ENCODE results near the gene TAF4. TPM values are rescaled to one million over a fixed set of nuclear protein-coding genes. Genes with fewer than 3 reads are reported as not detected.
A peak's percentile ranks its signal among the peaks of the same experiment; 100 is the strongest.

TAF4 gene
- polyA plus RNA-seq, 3 donors from 2014 or later = 0.04 to 3.2 (median 1.1) TPM

- H3K27me3 Mint-ChIP-seq (ENCODE audit: low read depth in 3 of 3) = peaks cover 0 to 3% (median 2%) of the 10 kb centered on the region in 3 donors
- DNase-seq = peak; percentile 41 to 47 (median 45)
- H3K27ac Mint-ChIP-seq = peak overlapping the region; percentile 19 to 71 (median 38)
- H3K9me3 Mint-ChIP-seq = no peaks in the 10 kb centered on the region
- peaks cover 58 to 64% of the 10 kb centered on the region in 2 donors for H3K4me1 Mint-ChIP-seq
- H3K4me3 Mint-ChIP-seq = peak overlapping the region; percentile 3 to 36 (median 16)
- no peaks in the 10 kb centered on the region for H3K36me3 Mint-ChIP-seq
Measured at GRCh38 chr20:62025832-62026563, 39.7 kb downstream of the TAF4 start.

DNA sequence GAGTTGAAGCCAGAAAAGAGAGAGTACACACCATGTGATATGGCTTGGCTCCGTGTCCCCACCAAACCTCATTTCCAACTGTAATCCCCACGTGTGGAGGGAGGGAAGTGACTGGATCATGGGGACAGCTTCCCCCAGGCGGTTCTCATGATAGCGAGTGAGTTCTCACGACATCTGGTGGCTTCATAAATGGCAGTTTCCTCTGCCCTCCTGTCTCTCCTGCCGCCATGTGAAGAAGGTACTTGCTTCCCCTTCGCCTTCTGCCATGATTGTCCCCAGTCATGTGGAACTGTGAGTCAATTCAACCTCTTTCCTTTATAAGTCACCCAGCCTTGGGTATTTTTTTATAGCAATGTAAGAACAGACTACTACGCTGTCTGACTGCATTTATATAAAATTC is 40.3 kb downstream of the TAF4 start:
- no peak for DNase-seq
- peaks cover 0 to 5% (median 2%) of the 10 kb centered on the region in 3 donors for H3K27me3 Mint-ChIP-seq (ENCODE audit: low read depth in 3 of 3)
- H3K36me3 Mint-ChIP-seq = no peaks in the 10 kb centered on the region
- no peak overlapping the region for H3K4me3 Mint-ChIP-seq
- peaks cover 56 to 64% of the 10 kb centered on the region in 2 donors for H3K4me1 Mint-ChIP-seq
- H3K9me3 Mint-ChIP-seq = no peaks in the 10 kb centered on the region
- peak overlapping the region in 3 of 6 donors; percentile 40 to 65 (median 44) for H3K27ac Mint-ChIP-seq

- Mint-ChIP-seq H3K9me3 (no peaks in the 10 kb centered on the region), H3K27me3 (ENCODE audit: low read depth in 3 of 3) (peaks cover 0 to 5% (median 2%) of the 10 kb centered on the region in 3 donors), H3K4me1 (peaks cover 53 to 71% of the 10 kb centered on the region in 2 donors), H3K4me3 (no peak overlapping the region), H3K36me3 (no peaks in the 10 kb centered on the region), H3K27ac (no peak overlapping the region)
- DNase-seq = no peak
Measured at GRCh38 chr20:62023935-62024334, 41.7 kb downstream of the TAF4 start.

- H3K27me3 Mint-ChIP-seq (ENCODE audit: low read depth in 3 of 3) = peaks cover 0 to 5% (median 2%) of the 10 kb centered on the region in 3 donors
- H3K9me3 Mint-ChIP-seq = no peaks in the 10 kb centered on the region
- no peaks in the 10 kb centered on the region for H3K36me3 Mint-ChIP-seq
- DNase-seq = no peak
- peak overlapping the region in 2 of 6 donors; percentile 50 to 54 for H3K27ac Mint-ChIP-seq
- peaks cover 57 to 77% of the 10 kb centered on the region in 2 donors for H3K4me1 Mint-ChIP-seq
- H3K4me3 Mint-ChIP-seq = no peak overlapping the region
Measured at GRCh38 chr20:62022575-62023139, 43.0 kb downstream of the TAF4 start.

GRCh38 chr20:62021793-62022385 is 43.8 kb downstream of the TAF4 start:
- Mint-ChIP-seq H3K4me1 (peaks cover 51 to 69% of the 10 kb centered on the region in 2 donors), H3K36me3 (no peaks in the 10 kb centered on the region), H3K27ac (no peak overlapping the region), H3K27me3 (ENCODE audit: low read depth in 3 of 3) (peaks cover 0 to 3% (median 2%) of the 10 kb centered on the region in 3 donors), H3K4me3 (no peak overlapping the region), H3K9me3 (no peaks in the 10 kb centered on the region)
- no peak for DNase-seq

DNA sequence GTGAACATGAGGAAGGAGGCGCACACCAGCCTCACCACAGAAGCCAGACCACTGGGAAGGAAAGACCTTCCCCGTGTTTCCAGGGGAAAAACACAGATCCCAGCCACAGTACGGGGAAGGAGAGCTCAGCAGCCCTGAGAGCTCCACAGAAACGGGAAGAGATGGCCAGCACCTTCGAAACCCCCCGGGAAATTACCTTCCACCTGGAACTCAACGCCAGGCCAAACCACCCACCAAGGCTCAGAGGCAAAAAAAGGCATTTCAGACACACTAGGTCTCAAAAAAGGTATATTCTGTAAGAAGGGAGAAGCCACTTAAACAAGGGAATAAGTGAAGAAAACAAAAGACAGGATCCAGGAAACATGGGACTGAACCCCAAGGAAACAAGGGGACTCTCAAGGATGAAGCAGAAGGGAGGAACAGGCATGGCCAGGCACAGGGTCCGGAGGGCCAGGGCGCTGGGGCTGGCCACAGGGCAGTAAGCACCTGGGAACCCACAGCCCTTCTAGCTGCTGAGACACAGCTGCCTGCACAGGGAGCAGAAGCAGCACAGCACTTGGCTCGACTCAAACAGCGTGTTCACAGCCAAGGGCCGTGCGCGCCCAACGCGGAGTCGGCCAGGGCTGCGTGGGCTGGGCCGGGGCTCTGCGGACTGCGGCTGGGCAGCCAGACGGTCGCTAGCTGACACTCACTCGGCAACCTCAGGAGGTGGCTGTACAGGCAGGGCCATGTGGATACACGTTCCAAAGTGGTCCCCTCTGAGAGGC is 44.6 kb downstream of the TAF4 start:
- Mint-ChIP-seq H3K4me3 (no peak overlapping the region), H3K36me3 (no peaks in the 10 kb centered on the region), H3K27me3 (ENCODE audit: low read depth in 3 of 3) (peaks cover 0 to 2% (median 2%) of the 10 kb centered on the region in 3 donors), H3K9me3 (no peaks in the 10 kb centered on the region), H3K27ac (peak overlapping the region in 3 of 6 donors; percentile 27 to 41 (median 40)), H3K4me1 (peaks cover 45 to 62% of the 10 kb centered on the region in 2 donors)
- no peak for DNase-seq

DNA sequence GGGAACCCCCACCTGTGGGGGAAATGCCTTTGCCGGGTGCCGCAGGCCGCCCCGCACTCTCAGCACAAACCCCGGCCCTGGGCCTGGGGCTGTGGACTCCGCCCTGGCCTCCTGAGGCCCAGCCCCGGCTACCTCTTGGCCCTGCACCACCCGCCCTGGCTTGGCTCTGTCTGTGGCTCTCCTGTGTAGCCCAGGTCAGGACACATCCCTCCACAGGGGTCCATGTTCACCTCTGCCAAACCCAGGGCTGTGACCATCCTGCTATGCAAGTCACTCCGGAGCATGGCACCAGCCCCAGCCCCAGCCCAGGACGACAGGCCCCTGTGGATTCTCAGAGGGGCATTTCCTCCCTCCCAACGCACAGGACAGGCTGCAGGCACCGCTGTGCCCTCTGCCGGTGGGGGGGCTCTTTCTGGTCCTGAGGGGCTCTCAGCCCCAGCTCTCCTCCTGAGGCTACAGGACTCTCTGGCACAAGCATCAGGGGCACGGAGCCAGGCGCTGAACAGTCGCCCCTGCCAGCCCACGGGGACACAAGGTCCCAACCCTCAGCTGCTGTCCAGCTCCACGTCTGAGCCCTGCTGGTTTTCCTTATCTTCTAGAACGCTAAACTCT is 45.7 kb downstream of the TAF4 start:
- Mint-ChIP-seq H3K27me3 (ENCODE audit: low read depth in 3 of 3) (peaks cover 0 to 2% (median 0%) of the 10 kb centered on the region in 3 donors), H3K36me3 (no peaks in the 10 kb centered on the region), H3K27ac (no peak overlapping the region), H3K4me3 (no peak overlapping the region), H3K9me3 (no peaks in the 10 kb centered on the region), H3K4me1 (peaks cover 34 to 53% of the 10 kb centered on the region in 2 donors)
- DNase-seq = no peak

GRCh38 chr20:62019144-62019805 is 46.4 kb downstream of the TAF4 start:
- H3K9me3 Mint-ChIP-seq = no peaks in the 10 kb centered on the region
- H3K4me1 Mint-ChIP-seq = peaks cover 27 to 49% of the 10 kb centered on the region in 2 donors
- no peak for DNase-seq
- no peak overlapping the region for H3K4me3 Mint-ChIP-seq
- H3K27me3 Mint-ChIP-seq (ENCODE audit: low read depth in 3 of 3) = peaks cover 0 to 2% (median 0%) of the 10 kb centered on the region in 3 donors
- no peak overlapping the region for H3K27ac Mint-ChIP-seq
- no peaks in the 10 kb centered on the region for H3K36me3 Mint-ChIP-seq

GRCh38 chr20:62018437-62019143 is 47.1 kb downstream of the TAF4 start:
- Mint-ChIP-seq H3K27ac (no peak overlapping the region), H3K4me3 (no peak overlapping the region), H3K4me1 (peaks cover 26 to 46% of the 10 kb centered on the region in 2 donors), H3K27me3 (ENCODE audit: low read depth in 3 of 3) (peaks cover 0 to 2% (median 0%) of the 10 kb centered on the region in 3 donors), H3K9me3 (no peaks in the 10 kb centered on the region), H3K36me3 (no peaks in the 10 kb centered on the region)
- DNase-seq = no peak

GRCh38 chr20:62015540-62016288 is 50.0 kb downstream of the TAF4 start:
- Mint-ChIP-seq H3K27ac (peak overlapping the region in 1 of 6 donors; percentile 16), H3K4me3 (no peak overlapping the region), H3K9me3 (no peaks in the 10 kb centered on the region), H3K36me3 (peaks cover 4 to 17% (median 7%) of the 10 kb centered on the region in 3 donors), H3K4me1 (peaks cover 23 to 44% of the 10 kb centered on the region in 2 donors), H3K27me3 (ENCODE audit: low read depth in 3 of 3) (peaks cover 0 to 2% (median 0%) of the 10 kb centered on the region in 3 donors)
- no peak for DNase-seq

DNA sequence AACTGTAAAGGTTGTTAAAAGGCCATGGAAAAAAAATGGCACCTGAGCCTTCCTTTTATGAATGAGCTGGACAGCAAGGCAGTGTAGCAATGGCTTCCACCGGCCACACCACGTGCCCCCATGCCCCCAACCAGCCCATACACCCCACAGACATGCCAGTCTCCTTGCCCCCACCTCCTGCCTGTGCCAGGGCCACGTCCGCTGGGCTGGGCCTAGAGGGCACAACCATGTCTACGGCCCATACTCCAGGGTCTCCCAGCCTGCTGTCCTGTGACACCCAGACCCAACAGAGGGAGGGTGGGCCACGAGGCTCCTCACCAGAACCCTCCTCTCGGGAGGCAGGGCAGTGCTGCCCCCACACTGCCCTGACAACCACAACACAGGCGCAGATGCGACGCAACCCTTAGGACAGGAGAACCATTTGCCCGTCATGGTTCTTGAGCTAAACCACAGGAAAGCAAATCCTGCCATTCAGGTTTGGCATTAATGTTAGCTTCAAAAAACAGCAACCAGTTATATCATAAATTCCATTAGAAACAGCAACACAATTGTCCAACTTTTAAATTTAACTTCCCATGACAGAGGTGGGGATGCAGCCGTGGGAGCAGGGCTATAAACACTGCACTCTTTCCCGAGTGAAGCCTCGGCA is 50.7 kb downstream of the TAF4 start:
- Mint-ChIP-seq H3K27ac (no peak overlapping the region), H3K4me3 (no peak overlapping the region)

DNA sequence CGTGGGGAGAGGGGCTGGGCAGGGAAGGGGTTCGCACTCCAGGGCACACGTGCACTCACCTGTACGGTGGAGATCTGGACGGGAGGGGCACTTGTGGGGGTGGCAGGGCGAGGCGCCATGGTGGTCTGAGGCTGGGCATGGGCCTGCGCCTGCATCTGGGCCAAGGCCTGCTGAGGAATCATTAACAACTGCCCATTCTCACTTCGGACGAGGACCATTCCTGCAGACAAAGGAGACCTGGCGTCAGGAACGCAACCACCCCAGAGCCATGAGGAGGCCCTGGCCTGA is 51.2 kb downstream of the TAF4 start:
- peaks cover 4 to 19% (median 8%) of the 10 kb centered on the region in 3 donors for H3K36me3 Mint-ChIP-seq
- H3K4me1 Mint-ChIP-seq = peaks cover 18 to 41% of the 10 kb centered on the region in 2 donors
- H3K4me3 Mint-ChIP-seq = no peak overlapping the region
- H3K27ac Mint-ChIP-seq = peak overlapping the region in 1 of 6 donors; percentile 22
- no peaks in the 10 kb centered on the region for H3K27me3 Mint-ChIP-seq (ENCODE audit: low read depth in 3 of 3)
- DNase-seq = no peak
- no peaks in the 10 kb centered on the region for H3K9me3 Mint-ChIP-seq

More for the DNA sequence above, 50.7 kb downstream of the TAF4 start:
- H3K36me3 Mint-ChIP-seq = peaks cover 4 to 18% (median 8%) of the 10 kb centered on the region in 3 donors
- H3K4me1 Mint-ChIP-seq = peaks cover 18 to 42% of the 10 kb centered on the region in 2 donors
- no peaks in the 10 kb centered on the region for H3K27me3 Mint-ChIP-seq (ENCODE audit: low read depth in 3 of 3)
- H3K9me3 Mint-ChIP-seq = no peaks in the 10 kb centered on the region
- no peak for DNase-seq

All from immature natural killer cell (primary cell).